Left colon (tissue), 2 donors: Measurements from ENCODE around the gene SPARCL1. TPM values are rescaled to one million over a fixed set of nuclear protein-coding genes. Genes with fewer than 3 reads are reported as not detected.
A peak's percentile ranks its signal among the peaks of the same experiment; 100 is the strongest.
"Not testable (repeated sequence)": the region's sequence is repeated elsewhere in the genome, so short reads cannot be mapped to it uniquely, and the experiment has no call there.

Experiments used
- ATAC-seq: fragments of 200-7000 bp; cut with Tn5 transposase; one replicate; pipeline ENCODE4 v1.9.1; 2020; ENCODE audit warnings: mild to moderate bottlenecking, moderate library complexity
- DNase-seq, 2 donors: peaks; one replicate each; pipeline ENCODE4 v3.0.0-alpha.2; 2020
- intact Hi-C, 2 donors: fragments of 100-400 bp; cut with DNase I in 1 of 2; cut with micrococcal nuclease in 1 of 2; formaldehyde crosslinking; loops; one replicate each; pipeline versions ENCODE4 v1.11.2 to v1.14.0; 2022; cut with DNase I, micrococcal nuclease
- long read RNA-seq: library from polyadenylated mRNA; unstranded; transcript quantifications from one replicate; pipeline ENCODE4 v2.0.0, GENCODE V29; 2021
- total RNA-seq, 2 donors: library from RNA; stranded (reverse); fragmentation: NEBNext Ultra II Directional; extraction: Animal tissue kit (Norgen Biotek cat#: 25700); gene quantifications; one replicate each; pipeline ENCODE4 v1.2.1, GENCODE V29; 2021
- donor health status: DM: no; HTN: no; CAD: no.
- donor health status: DM: yes; HTN: yes; CAD: no.

The SPARCL1 gene
- total RNA-seq, result 10 to 100 TPM; 31.8 to 97.8 TPM
- long read RNA-seq, transcript SPARCL1-201 (11 exons, 2,906 nt), result major isoform, 50 of 62 reads
- long read RNA-seq, partial matches to known transcripts, result 8 of 62 reads
- long read RNA-seq, other reads (novel, unspliced or antisense), result 2 of 62 reads

DNA sequence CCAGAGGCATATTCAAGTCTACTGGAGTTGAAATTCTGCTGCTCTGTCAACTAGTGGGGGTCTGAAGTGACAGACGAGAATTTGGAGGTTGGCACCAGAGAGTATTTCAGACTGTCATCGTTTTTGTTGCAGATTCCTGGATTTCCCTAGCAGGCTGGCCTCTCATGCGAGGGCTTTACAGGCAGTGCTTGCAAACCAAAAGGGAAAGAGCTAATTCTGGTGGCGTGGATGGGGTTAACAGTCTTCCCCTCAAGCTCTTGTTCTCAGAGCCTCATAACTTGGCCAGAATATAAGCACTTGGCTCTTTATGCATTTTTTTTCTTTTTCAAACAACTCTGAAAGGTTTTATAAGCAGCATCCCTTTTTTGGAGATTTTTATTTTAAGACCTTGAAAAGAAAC lies at the start of gene SPARCL1:
TSS of gene SPARCL1 (minus strand) at position 190 of the 400 bp plus-strand sequence. CDS start 29,802 bp downstream, outside the sequence.
- DNase-seq (peak in 1 of 2 donors; percentile 39), ATAC-seq (no peak)
- intact Hi-C loops, result no loop called here

DNA sequence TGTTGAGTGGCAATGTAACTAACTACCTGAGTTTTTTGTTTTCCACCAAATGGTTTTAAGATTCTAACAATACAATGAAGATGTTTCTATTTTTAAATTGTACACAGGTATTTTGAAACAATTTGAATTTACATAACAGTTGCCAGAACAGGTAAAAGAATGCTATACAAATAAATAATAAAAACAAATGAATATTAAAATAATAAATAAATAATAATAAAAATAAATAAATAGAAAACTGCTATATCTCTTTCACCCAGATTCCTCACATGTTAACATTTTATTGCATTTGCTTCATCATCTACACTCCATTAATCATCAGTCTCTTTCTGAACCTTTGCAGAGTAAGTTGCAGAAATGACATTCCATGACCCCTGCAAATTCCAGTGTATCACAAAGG lies 46.8 kb upstream of the SPARCL1 start:
- intact Hi-C loops, result no loop called here
- ATAC-seq, result no peak
- DNase-seq, result no peak

DNA sequence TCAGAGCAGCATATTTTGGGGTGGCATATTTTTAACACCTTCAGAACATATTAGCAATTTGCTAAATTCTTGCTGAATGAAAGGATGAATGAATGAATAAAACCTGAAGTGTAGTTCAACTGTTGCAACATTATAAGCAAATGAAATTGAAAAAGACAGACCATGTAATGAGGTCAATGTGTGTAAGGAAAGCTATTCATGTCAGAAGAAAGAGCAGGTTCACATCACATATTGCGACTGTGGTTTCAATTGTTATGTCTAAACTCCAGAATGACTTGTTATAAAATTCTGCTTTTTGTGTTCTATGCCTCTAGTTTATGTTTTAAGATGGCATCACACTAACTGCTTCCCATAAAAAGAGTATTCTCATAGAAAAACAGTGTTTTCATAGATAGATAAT lies 46.2 kb upstream of the SPARCL1 start:
- intact Hi-C loops, result no loop called here
- ATAC-seq (no peak), DNase-seq (no peak)

GRCh38 chr4:87574996-87575395 lies 45.8 kb upstream of the SPARCL1 start:
- ATAC-seq, result no peak
- DNase-seq, result no peak
- intact Hi-C loops, result no loop called here

- intact Hi-C loops, ATAC-seq, DNase-seq: not testable (repeated sequence)
Observed at GRCh38 chr4:87574376-87574775, 45.2 kb upstream of the SPARCL1 start.

DNA sequence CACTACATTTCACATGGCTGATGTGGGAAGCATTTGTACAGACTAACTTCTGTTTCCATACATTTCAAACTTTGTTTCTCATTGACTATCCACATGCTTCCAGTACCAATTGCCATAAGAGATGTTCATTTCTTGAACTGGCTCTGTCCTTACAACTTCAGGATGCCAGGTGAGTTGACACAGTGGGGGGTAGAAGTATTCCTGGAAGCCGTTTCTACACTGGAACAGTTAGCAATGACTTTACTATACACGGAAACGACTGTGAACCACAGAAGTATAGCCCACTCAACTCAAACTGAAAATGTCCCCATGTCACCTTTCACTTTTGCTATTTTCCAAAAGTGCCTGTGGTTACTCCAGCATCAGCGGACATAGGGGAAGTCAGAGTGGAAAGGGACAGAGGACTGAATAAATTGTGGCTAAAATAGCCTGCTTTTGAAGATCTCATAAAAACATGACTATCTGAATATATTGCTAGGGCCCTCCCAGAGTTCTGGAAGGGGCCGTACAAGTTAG lies 41.2 kb upstream of the SPARCL1 start:
- no peak for ATAC-seq
- intact Hi-C loops, result no loop called here

DNA sequence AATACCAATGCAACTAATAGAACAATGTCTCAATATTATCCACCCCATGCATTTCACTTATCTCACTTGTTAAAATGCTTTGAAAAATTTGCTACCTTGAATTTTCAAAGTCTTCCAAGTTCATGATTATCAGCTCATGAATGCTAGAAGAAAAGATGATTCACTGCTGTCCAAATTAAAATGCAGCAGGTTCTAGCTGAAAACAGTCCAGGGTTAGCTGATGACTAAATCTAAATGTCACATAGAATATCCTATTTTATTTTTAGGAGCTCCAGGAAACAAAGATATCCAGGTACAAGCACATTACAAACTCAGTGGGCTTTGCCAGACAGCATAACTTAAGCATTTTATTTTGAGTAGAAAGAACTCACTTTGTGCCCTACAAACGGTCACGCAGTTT lies 38.0 kb upstream of the SPARCL1 start:
- intact Hi-C loops, result no loop called here
- DNase-seq, result no peak
- no peak for ATAC-seq

More for the DNA sequence above, 41.2 kb upstream of the SPARCL1 start:
- DNase-seq, result no peak

- DNase-seq (no peak), ATAC-seq (no peak)
- intact Hi-C loops, result no loop called here
Observed at GRCh38 chr4:87566276-87566675, 37.1 kb upstream of the SPARCL1 start.

DNA sequence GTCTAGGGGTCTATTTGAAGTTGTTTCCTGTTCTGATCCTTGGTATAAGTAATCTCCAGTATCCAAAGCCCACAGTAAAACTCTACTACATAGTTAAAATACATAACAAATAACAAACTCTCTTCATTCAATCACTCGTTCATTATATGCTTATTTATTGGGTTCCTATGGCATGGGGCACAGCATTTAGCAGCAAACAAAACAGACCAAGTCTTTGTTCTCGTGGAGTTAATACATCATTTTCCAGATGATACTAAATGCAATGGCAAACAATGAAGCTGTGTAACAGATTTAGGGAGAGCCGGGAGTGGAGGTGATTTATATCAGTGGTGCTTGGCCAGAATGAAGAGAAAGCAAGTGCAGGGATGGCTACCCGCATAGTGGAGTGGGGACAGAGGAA lies 36.6 kb upstream of the SPARCL1 start:
- no peak for DNase-seq
- no peak for ATAC-seq
- intact Hi-C loops, result no loop called here

GRCh38 chr4:87560802-87561201 lies 31.6 kb upstream of the SPARCL1 start:
- ATAC-seq (no peak), DNase-seq (no peak)
- intact Hi-C loops, result no loop called here

DNA sequence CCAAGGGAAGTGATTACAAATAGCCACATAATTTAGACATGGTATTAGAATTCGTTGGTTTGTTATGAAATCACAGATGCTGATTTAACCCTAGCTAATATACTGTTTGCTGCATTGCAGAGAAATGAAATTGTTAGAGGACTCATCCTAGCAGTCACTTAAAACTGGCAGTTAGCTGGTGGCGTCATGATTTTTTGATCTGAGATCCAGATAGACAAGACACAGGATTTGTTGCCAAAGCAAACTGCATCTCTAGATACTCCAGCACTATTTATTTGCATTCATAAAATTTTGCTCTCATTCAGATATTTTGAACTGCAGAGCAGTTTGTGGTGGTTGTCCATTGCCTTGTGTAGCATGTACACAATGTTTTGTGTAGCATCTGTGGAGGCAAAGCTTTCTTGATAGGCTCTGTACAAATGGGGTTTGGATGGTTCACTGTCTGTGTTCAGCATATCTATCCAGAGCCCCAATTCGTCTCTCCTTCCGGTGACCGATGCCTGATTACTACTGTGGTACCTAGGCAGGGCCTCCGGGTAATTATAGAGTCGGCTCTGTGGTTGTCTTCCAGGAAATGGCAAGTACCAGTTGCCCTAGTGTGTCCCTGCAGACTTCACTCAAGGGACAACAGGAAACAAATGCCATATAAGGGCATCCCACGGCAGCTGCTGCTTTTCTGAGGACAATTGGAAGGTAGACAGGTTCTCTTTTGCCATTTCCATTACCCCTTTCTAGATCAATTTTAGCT lies 30.1 kb upstream of the SPARCL1 start:
- intact Hi-C loops, result no loop called here
- DNase-seq (no peak), ATAC-seq (no peak)

DNA sequence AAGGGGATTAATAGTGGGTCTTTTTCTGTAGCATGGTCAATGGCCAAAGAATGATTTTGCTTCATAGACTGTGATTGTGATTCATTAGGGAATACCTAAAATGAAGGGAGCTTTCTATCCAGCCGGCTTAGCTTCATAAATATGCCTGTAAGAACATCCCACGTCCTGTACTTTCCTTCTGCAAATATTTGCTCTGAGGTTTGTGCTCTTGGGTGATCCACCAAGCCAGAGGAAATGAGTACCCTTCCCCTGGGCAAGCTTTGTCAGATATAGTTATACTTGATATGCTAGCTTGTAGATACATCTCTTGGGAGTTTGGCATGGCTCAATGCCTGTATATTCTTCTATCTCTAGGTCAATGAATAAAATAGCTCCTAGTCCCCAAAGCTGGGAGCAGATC lies 28.2 kb upstream of the SPARCL1 start:
- DNase-seq (no peak), ATAC-seq (no peak)
- intact Hi-C loops, result no loop called here

- ATAC-seq, result no peak
- intact Hi-C loops, result no loop called here
Observed at GRCh38 chr4:87555773-87556619, 26.8 kb upstream of the SPARCL1 start.

GRCh38 chr4:87553182-87553581 lies 24.0 kb upstream of the SPARCL1 start:
- intact Hi-C loops, result no loop called here
- DNase-seq (no peak), ATAC-seq (no peak)

More at GRCh38 chr4:87555773-87556619, 26.8 kb upstream of the SPARCL1 start:
- DNase-seq, result no peak

DNA sequence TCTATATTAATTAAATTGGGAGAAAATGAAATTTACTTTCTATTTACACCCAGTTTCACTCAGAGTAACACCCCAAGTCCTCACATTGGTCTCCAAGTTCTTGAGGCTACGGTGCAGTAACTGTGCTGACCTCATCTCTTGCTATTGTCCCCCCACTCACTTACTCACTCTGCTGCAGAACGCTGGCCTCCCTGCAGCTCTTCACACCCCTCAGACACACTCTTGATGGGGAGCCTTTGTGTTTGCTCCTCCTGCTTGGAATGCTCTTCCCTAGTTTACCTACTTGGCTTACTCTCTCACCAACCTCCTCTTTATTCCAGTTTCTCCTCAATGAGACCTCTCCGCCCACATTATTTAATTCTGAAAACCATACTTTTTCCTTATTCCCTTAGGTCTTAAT lies 22.2 kb upstream of the SPARCL1 start:
- no peak for DNase-seq
- no peak for ATAC-seq
- intact Hi-C loops, result no loop called here

- ATAC-seq (no peak), DNase-seq (no peak)
- intact Hi-C loops, result no loop called here
Observed at GRCh38 chr4:87547016-87547708, 18.0 kb upstream of the SPARCL1 start.

- intact Hi-C loops, result no loop called here
- ATAC-seq, result no peak
- DNase-seq, result no peak
Observed at GRCh38 chr4:87545052-87545451, 15.9 kb upstream of the SPARCL1 start.

DNA sequence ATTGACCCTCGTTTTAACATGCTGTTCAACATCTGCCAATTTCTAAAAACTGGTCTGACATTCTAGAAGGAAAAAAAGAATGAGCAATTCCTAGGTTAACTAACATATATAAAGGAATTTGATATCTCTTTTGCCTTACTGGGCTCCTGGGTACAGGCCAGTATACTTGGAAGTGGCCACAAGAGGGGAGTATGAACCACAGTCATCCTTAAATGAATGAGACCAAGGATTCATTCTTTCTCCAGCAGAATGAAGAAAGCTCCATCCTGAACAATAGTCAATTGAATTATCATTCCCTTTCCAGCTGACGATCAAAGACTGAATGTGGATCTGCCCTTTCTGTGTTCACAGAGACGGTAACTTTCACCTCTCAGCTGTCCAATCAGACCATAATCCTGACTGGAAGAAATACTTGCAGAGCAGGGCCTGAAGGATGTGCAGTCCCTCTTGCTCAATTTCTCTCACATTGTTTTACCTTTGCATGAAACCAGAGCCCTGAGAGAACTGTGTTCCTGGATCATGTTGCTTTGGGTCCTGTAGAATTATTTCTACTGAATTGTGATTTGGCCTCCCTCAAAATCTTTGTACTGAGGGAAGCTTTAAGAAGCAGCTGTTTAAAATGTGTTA lies 14.8 kb upstream of the SPARCL1 start:
- no peak for DNase-seq
- intact Hi-C loops, result loop anchor here in 1 of 2 donors (5.0 kb wide), 1 partner anchor 293 kb away; no protein-coding TSS in a partner anchor
- ATAC-seq, result no peak
